ENCODE measurements around the gene LSM14B.

LSM14B gene

GRCh38 chr20:62182469-62183425 lies 60.5 kb downstream of the LSM14B start, which contains the start of gene MTG2:
TSS of gene MTG2 (plus strand) at chr20:62183028. CDS start at chr20:62193421, 10,393 bp downstream.
- DNase-seq, result peak; percentile 97
- no peaks in the 10 kb centered on the region; the same call in 1 of the 2 replicates for H3K4me1 ChIP-seq
- H3K36me3 ChIP-seq, result peaks cover 13% of the 10 kb centered on the region
- H3K27me3 ChIP-seq, result no peaks in the 10 kb centered on the region
- H3K4me3 ChIP-seq (ENCODE audit: low read depth, low read length), result peak within 1 kb of the TSS; percentile 99
- TF ChIP-seq CTCF (IDR thresholded peaks at IDR 0.05; ENCODE audit: low read depth, low read length), result no peak
- no peaks in the 10 kb centered on the region for H3K9me3 ChIP-seq

GRCh38 chr20:62183426-62184142 lies 61.3 kb downstream of the LSM14B start:
- no peaks in the 10 kb centered on the region for H3K9me3 ChIP-seq
- H3K4me3 ChIP-seq (ENCODE audit: low read depth, low read length), result peak overlapping the region; percentile 99
- no peak for TF ChIP-seq CTCF (IDR thresholded peaks at IDR 0.05; ENCODE audit: low read depth, low read length)
- no peaks in the 10 kb centered on the region for H3K27me3 ChIP-seq
- no peaks in the 10 kb centered on the region; the same call in 1 of the 2 replicates for H3K4me1 ChIP-seq
- peaks cover 13% of the 10 kb centered on the region for H3K36me3 ChIP-seq
- no peak for DNase-seq

All from BE2C (cell line).